ENCODE data around the gene MYO5B.
A peak's percentile ranks its signal among the peaks of the same experiment; 100 is the strongest.

Gene MYO5B

GRCh38 chr18:50188652-50189051 is 6.3 kb downstream of the MYO5B start:
- DNase-seq (ENCODE audit: low read depth): no peak

DNA sequence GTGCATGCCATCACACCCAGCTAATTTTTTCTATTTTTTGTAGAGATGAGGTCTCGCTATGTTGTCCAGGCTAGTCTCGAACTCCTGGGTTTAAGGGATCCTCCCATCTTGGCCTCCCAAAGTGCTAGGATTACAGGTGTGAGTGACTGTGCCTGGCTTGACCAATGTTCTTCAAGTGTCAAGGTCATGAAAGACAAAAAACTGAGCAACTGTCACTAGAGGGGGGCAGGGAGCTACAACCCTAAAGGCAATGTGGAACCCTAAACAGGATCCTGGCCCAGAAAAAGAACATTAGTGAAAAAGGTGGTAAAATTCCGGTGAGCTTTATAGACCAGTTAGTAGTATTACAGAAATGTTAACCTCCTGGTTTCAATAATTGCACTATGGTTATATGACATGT is 7.3 kb downstream of the MYO5B start:
- DNase-seq (ENCODE audit: low read depth): no peak

DNA sequence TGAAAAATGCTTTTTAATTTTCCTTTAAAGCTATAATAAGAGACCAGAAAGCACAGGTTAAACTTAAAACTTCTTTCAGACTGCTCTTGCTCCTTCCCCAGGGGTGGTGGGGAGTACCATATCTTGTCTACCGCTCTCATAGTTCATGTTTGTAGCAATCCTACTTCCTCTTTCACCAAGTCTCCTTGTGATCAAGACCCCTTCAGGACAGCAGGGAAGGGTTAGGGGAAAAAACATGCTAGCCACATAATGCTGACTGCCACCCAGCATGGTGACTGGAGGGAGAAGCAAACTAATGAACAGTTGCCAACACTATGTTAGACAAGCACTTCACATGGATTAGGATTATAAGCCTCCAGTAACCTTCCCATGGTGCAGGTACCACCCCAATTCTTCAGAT is 8.6 kb downstream of the MYO5B start:
- DNase-seq (ENCODE audit: low read depth): no peak

DNA sequence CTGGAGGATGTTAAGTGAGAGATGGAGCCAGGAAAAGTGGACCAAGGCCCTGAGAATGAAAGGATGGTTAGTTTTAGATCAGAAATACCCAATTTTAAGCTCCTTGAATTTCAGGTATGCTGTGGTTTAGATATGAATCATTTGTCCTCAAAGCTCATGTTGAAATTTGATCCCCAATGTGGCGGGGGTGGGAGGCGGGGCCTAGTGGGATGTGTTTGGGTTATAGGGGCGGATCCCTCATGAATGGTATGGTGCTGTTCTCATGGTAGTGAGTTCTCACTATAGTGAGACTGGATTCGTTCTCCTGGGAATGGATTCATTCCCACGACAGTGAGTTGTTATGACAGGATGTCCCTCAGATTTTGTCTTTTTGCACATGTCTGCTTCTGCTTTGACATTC is 11.4 kb downstream of the MYO5B start:
- peak; percentile 35 for DNase-seq (ENCODE audit: low read depth)

DNA sequence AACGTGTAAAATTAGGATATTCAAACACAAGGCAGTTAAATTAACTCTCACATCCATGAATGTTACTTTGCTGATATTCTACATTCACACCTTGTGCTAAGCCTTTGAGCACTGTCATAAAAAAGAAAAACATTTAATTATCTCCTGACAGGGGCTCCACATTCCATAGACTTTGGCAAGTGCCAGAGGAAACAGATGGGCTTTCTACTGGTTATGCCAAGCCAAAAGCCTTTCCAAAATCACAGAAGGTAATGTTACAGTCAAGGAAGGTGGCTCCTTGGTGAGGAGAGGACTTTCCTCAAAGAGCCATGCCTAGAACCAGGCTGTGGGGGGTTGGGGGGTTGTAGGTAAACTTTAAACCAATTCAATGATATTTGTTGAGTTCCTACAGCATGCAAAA is 12.4 kb downstream of the MYO5B start:
- no peak for DNase-seq (ENCODE audit: low read depth)

- DNase-seq (ENCODE audit: low read depth): no peak
Observed at GRCh38 chr18:50181590-50181989, 13.4 kb downstream of the MYO5B start.

DNA sequence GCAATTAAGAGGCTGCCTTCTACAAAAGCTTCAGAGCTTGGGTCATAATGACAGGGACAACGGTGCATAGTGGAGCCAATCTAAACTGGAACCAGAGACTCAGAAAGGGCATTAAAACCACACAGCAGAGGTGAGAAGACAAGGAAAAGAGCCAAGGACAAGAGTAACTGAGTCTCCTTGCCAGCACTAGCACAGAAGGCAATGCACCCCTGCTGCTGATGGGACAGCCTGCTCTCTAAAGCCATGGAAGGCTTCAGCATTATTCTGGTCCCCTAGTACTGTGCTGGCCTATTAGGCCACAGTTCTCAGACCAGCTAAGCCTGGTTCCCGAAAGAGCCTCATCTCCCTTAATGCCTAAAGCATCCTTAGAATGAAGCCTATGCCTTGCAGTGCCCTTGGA is 15.5 kb downstream of the MYO5B start:
- DNase-seq (ENCODE audit: low read depth): no peak

GRCh38 chr18:50177294-50177992 is 17.5 kb downstream of the MYO5B start:
- no peak for DNase-seq (ENCODE audit: low read depth)

- DNase-seq (ENCODE audit: low read depth): no peak
Observed at GRCh38 chr18:50172367-50172766, 22.6 kb downstream of the MYO5B start.

DNA sequence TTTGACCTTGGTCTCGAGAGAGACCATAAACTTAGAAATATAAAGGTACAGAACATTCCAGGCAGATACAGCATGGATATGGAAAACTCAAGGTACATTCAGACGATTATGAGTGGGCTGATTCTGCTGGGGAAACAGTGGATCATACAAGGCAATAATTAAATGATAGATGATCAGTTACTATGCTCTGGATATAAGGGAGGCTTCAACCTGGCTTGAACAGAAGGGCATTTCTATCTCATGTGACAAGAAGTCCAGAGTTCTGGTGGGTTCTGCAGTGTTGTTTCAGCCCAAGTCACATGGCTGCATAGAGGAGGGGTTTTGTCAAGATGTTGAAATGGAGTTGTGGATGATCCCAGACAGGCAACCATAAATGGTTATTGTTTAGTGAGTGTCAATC is 23.5 kb downstream of the MYO5B start:
- DNase-seq (ENCODE audit: low read depth): no peak

DNA sequence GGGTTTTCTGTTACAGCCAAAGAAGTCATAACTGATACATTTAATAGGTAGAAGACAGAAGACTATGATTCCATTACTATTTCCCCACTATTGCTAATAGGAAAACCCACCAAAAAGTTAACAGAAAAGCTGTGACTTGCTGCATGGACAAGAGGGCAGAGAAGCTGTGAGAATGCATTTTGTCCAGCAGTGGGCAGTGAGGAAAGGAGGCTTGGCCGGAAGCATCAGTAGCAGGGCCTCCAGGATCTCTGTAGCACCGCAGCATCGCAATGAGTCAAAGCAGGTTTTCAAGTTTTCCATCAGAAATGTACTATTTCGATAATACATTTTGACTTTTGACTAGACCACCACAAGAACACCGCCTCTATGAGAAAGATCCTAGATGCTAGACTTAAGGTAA is 24.9 kb downstream of the MYO5B start:
- no peak for DNase-seq (ENCODE audit: low read depth)

GRCh38 chr18:50169149-50169548 is 25.8 kb downstream of the MYO5B start:
- DNase-seq (ENCODE audit: low read depth): no peak

DNA sequence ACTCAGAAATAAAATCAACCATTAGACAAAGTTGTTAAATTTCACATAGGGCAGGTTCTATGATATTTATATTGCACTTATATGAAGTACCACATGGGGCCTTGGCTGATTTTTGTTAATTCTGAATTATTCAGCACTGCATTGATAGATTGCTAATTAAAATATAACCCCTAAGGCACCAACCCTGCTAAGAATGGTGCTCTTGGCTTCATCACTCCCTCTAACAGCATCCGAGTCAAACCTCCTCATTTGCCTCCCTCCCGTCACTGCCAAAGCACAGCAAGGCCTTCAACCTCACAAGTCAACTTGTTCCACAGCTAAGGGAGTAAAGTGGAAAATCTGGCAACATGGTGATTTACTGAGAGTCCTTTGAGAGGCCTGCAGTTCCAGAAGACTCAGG is 27.0 kb downstream of the MYO5B start:
- DNase-seq (ENCODE audit: low read depth): no peak

- no peak for DNase-seq (ENCODE audit: low read depth)
Observed at GRCh38 chr18:50166901-50167300, 28.0 kb downstream of the MYO5B start.

DNA sequence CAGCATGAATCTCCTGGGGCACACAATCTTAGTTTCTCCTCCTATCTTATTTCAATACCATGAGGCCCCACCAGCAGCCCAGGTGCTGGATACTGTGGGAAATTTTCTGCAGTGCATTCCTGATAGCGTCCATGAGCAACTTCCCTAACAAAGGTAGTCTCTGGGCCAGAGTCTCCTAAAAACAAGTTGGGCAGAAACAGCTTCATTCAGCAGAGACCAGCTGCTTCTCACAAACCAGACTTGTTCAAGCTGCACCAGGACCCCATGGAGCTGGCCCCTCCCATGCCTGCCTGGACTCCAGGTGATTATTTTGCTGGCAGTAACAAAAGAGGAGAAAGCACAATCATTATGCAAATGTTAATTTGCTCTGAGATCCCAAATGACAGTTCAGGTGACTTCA is 31.4 kb downstream of the MYO5B start:
- no peak for DNase-seq (ENCODE audit: low read depth)

GRCh38 chr18:50162486-50163304 is 32.3 kb downstream of the MYO5B start:
- no peak for DNase-seq (ENCODE audit: low read depth)

GRCh38 chr18:50161597-50162205 is 33.2 kb downstream of the MYO5B start:
- DNase-seq (ENCODE audit: low read depth): no peak

- DNase-seq (ENCODE audit: low read depth): no peak
Observed at GRCh38 chr18:50159654-50160046, 35.3 kb downstream of the MYO5B start.

DNA sequence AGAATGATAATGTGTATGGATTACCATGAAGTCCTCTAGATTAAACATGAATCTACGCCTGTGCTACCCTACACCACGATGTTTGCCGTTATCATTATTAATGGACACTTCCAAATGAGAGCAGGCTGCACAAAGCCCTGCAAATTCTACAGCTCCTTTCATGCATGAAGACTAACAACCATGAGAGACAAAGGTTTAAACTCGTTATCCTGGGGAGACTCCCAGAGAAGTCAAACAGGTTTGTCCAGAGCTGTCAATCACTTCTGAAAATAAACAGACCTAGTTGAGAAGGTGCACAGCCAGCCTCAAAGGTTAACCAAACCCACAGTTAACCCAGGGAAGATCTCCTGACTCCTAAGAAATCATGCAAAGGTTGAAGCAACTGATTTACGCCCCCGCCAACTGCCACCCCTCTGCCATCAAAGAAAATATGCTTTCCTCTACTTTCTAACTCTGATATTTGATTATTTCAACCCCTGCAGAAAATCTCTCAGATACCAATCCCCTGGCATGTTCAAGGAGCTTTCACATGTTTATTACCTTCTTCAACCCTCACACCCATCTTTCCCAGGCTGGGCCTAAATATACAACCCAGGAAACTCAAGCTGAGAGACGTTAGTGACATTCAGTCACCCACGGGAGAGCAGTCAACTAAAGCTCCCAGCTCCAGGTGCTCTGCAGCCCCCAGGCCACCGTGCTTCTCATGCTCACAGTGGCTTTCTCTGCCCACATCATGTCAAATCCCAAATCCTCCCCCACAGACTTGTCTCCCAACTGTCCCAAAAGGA is 35.9 kb downstream of the MYO5B start:
- DNase-seq (ENCODE audit: low read depth): no peak

DNA sequence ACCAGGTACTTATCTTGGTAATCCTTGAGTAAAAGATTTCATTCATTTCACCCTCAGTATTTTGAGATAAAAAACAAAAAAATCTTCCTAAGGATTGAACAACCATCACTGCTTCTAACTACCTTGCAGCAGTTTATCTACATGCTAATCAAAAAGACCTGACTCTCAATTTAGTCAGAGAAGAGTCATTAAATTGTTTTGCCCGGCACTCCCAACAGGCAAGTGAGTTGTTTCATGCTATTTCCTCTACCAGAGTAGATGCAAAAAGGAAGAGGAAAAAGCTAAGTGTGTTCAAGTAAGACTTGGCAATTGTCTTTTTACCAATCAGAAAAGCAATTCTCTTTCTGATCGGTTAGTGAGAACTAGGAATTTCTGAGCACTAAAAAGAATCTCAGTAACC is 39.5 kb downstream of the MYO5B start:
- no peak for DNase-seq (ENCODE audit: low read depth)

- DNase-seq (ENCODE audit: low read depth): no peak
Observed at GRCh38 chr18:50154420-50154819, 40.5 kb downstream of the MYO5B start.

- DNase-seq (ENCODE audit: low read depth): no peak
Observed at GRCh38 chr18:50152900-50153299, 42.0 kb downstream of the MYO5B start.

- peak; percentile 6 for DNase-seq (ENCODE audit: low read depth)
Observed at GRCh38 chr18:50151926-50152325, 43.0 kb downstream of the MYO5B start.
